GM18511 (cell line): ENCODE data around the gene PMS1.
A peak's percentile ranks its signal among the peaks of the same experiment; 100 is the strongest.
"Not testable (repeated sequence)": the region's sequence is repeated elsewhere in the genome, so short reads cannot be mapped to it uniquely, and the experiment has no call there.

ENCODE experiments used
- ATAC-seq: cut with Tn5 transposase; IDR thresholded peaks from one replicate; pipeline ENCODE4 v1.9.1; 2021; ENCODE audit warnings: mild to moderate bottlenecking, moderate library complexity; ENCODE audit not compliant: unreplicated experiment

PMS1 gene

GRCh38 chr2:189860161-189860560 lies 75.9 kb downstream of the PMS1 start:
- no peak for ATAC-seq

GRCh38 chr2:189862751-189863150 lies 78.5 kb downstream of the PMS1 start:
- ATAC-seq: no peak

- no peak for ATAC-seq
Observed at GRCh38 chr2:189865826-189866225, 81.6 kb downstream of the PMS1 start.

- no peak for ATAC-seq
Observed at GRCh38 chr2:189866296-189866695, 82.0 kb downstream of the PMS1 start.

GRCh38 chr2:189868896-189869295 lies 84.6 kb downstream of the PMS1 start:
- ATAC-seq: no peak

GRCh38 chr2:189870381-189871085 lies 86.3 kb downstream of the PMS1 start:
- ATAC-seq: no peak

GRCh38 chr2:189873696-189874095 lies 89.4 kb downstream of the PMS1 start:
- ATAC-seq: no peak

GRCh38 chr2:189874586-189875320 lies 90.5 kb downstream of the PMS1 start:
- ATAC-seq: peak; percentile 66

- ATAC-seq: no peak
Observed at GRCh38 chr2:189876271-189876670, 92.0 kb downstream of the PMS1 start.

GRCh38 chr2:189879716-189880081 lies 95.4 kb downstream of the PMS1 start:
- ATAC-seq: no peak

- ATAC-seq: no peak
Observed at GRCh38 chr2:189880429-189880828, 96.2 kb downstream of the PMS1 start.

- ATAC-seq: no peak
Observed at GRCh38 chr2:189880832-189881492, 96.7 kb downstream of the PMS1 start.

GRCh38 chr2:189885368-189885767 lies 101.1 kb downstream of the PMS1 start:
- no peak for ATAC-seq

GRCh38 chr2:189892546-189893294 lies 108.5 kb downstream of the PMS1 start:
- ATAC-seq: not testable (repeated sequence)

- no peak for ATAC-seq
Observed at GRCh38 chr2:189896809-189897208, 112.6 kb downstream of the PMS1 start.

- ATAC-seq: no peak
Observed at GRCh38 chr2:189899101-189899500, 114.9 kb downstream of the PMS1 start.

GRCh38 chr2:189900726-189901125 lies 116.5 kb downstream of the PMS1 start:
- ATAC-seq: no peak

- no peak for ATAC-seq
Observed at GRCh38 chr2:189901664-189902063, 117.4 kb downstream of the PMS1 start.

GRCh38 chr2:189913821-189914220 lies 129.6 kb downstream of the PMS1 start:
- no peak for ATAC-seq

GRCh38 chr2:189916651-189917050 lies 132.4 kb downstream of the PMS1 start:
- no peak for ATAC-seq
